Small intestine (tissue), 7 donors: ENCODE results near the gene MGAT5B. TPM values are rescaled to one million over a fixed set of nuclear protein-coding genes. Genes with fewer than 3 reads are reported as not detected.

Experiments
- DNase-seq, 2 donors: peaks; one replicate each; pipeline versions ENCODE4 v3.0.0 to v3.0.0-alpha.2; 2013
- FAIRE-seq: peaks from 2 replicates; lab custom pipeline; 2012; peaks lifted over from hg19 to GRCh38; lab: Jason Lieb, UNC
- H3K27ac ChIP-seq, 3 donors: one replicate each; pipeline ENCODE4 v1.5.1; 2013; ENCODE audit warnings: low read length in 2 of 3, mild to moderate bottlenecking in 2 of 3, control low read depth in 1 of 3, inconsistent platforms in 1 of 3, low read depth in 1 of 3, moderate library complexity in 1 of 3
- H3K27me3 ChIP-seq, 3 donors: one replicate each; pipeline ENCODE4 v1.6.1; 2013; ENCODE audit warnings: low read length in 3 of 3, inconsistent platforms in 1 of 3; ENCODE audit not compliant: control insufficient read depth in 3 of 3, insufficient read depth in 3 of 3
- H3K36me3 ChIP-seq, 3 donors: one replicate each; pipeline ENCODE4 v1.6.1; 2013; ENCODE audit warnings: low read length in 3 of 3, inconsistent platforms in 1 of 3, low read depth in 1 of 3, mild to moderate bottlenecking in 1 of 3, moderate library complexity in 1 of 3; ENCODE audit not compliant: control insufficient read depth in 3 of 3, insufficient read depth in 2 of 3
- H3K4me1 ChIP-seq, 3 donors: one replicate each; pipeline ENCODE4 v1.6.1; 2013; ENCODE audit warnings: low read length in 2 of 3, inconsistent platforms in 1 of 3, low read depth in 1 of 3, mild to moderate bottlenecking in 1 of 3, moderate library complexity in 1 of 3; ENCODE audit not compliant: control insufficient read depth in 3 of 3, insufficient read depth in 2 of 3
- H3K4me3 ChIP-seq, 3 donors: one replicate each; pipeline ENCODE4 v1.5.1; 2013; ENCODE audit warnings: low read length in 3 of 3, control low read depth in 1 of 3, inconsistent platforms in 1 of 3, low read depth in 1 of 3, mild to moderate bottlenecking in 1 of 3, moderate library complexity in 1 of 3
- H3K9me3 ChIP-seq, 2 donors: one replicate each; pipeline ENCODE4 v1.6.1; 2013; ENCODE audit warnings: low read depth in 1 of 2, low read length in 1 of 2; ENCODE audit not compliant: control insufficient read depth in 2 of 2, insufficient read depth in 1 of 2
- WGBS, 3 donors: extraction: QIAGEN DNeasy Blood & Tissue Kit; methylation state at CpG; one replicate each; pipeline ENCODE4 v1.1.7; 2013; 5-methylcytosine and 5-hydroxymethylcytosine counted together
- polyA plus RNA-seq, 4 donors: library from polyadenylated mRNA; stranded (reverse) in 3 of 4; unstranded in 1 of 4; fragments of 200-250 nt in 3 of 4; fragments of 120-200 nt in 1 of 4; gene quantifications; one replicate each; pipeline versions ENCODE4 v1.2.1 to v1.2.3, GENCODE V29; 2013
- donor health status: healthy with polysubstance abuse.
- donor health status: control.
- donor health status: control.
- donor health status: Bipolar disorder and iron deficiency.
- donor health status: healthy.

Gene MGAT5B
- polyA plus RNA-seq, 4 donors, result 0.40 TPM; not detected in 2

DNA sequence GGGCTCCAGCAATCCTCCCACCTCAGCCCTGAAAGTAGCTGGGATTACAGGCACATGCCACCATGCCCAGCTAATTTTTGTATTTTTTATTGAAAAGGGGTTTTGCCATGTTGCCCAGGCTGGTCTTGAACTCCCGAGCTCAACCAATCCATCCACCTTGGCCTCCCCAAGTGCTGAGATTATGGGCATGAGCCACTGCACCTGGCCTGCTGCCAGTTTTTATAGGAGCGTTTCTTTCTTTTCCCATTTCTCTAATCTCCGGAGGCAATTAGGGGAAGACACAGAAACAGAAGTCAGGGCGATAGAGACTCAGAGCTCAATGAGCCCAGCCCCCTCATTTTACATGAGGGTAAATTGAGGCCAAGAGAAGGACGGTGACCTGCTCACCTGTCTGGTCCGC, 10.4 kb downstream of the MGAT5B start:
- DNase-seq (no peak), FAIRE-seq (no peak)
- no peak overlapping the region for H3K27ac ChIP-seq
- peaks cover 0 to 3% of the 10 kb centered on the region in 2 donors for H3K9me3 ChIP-seq
- H3K27me3 ChIP-seq, result peaks cover 0 to 22% (median 8%) of the 10 kb centered on the region in 3 donors
- no peaks in the 10 kb centered on the region for H3K4me1 ChIP-seq
- H3K4me3 ChIP-seq, result no peak overlapping the region
- 64 to 79% (median 64%) methylated on average over 6 of the region's 6 CpGs for WGBS, 3 donors
- no peaks in the 10 kb centered on the region for H3K36me3 ChIP-seq

- no peak overlapping the region for H3K27ac ChIP-seq
- H3K4me1 ChIP-seq, result no peaks in the 10 kb centered on the region
- FAIRE-seq, result no peak
- WGBS, 3 donors, result 86 to 87% (median 87%) methylated on average over 14 of the region's 14 CpGs
- peaks cover 0 to 20% (median 8%) of the 10 kb centered on the region in 3 donors for H3K27me3 ChIP-seq
- no peak for DNase-seq
- no peak overlapping the region for H3K4me3 ChIP-seq
- H3K9me3 ChIP-seq, result peaks cover 0 to 3% of the 10 kb centered on the region in 2 donors
- H3K36me3 ChIP-seq, result no peaks in the 10 kb centered on the region
Observed at GRCh38 chr17:76879254-76879653, 11.1 kb downstream of the MGAT5B start.

DNA sequence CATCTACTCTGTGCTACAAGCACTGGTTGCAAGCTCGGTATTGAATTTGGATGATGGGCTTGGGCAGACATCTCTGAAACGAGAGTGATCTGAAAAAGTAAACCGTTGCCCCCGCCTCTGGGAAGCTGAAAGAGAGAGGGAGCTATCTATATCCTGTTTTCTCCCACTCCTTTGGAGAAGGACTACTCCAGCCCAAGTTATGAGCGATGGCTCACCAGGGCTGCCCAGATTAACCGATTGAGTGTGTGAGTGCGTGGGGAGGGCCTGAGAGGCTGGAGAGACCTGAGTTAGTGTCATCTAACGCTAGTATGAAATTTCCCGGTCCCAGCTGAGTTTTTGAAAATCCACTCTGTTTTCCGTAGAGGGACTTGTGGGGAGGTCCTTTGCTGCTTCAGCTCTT, 11.5 kb downstream of the MGAT5B start:
- no peak overlapping the region for H3K4me3 ChIP-seq
- no peak for FAIRE-seq
- peaks cover 0 to 17% (median 8%) of the 10 kb centered on the region in 3 donors for H3K27me3 ChIP-seq
- H3K36me3 ChIP-seq, result no peaks in the 10 kb centered on the region
- DNase-seq, result no peak
- H3K9me3 ChIP-seq, result peaks cover 0 to 3% of the 10 kb centered on the region in 2 donors
- H3K27ac ChIP-seq, result no peak overlapping the region
- WGBS, 3 donors, result 61 to 69% (median 61%) methylated on average over 10 of the region's 10 CpGs
- no peaks in the 10 kb centered on the region for H3K4me1 ChIP-seq

- no peak for FAIRE-seq
- Histone ChIP-seq H3K4me3 (no peak overlapping the region), H3K27me3 (peaks cover 0 to 17% (median 8%) of the 10 kb centered on the region in 3 donors), H3K36me3 (no peaks in the 10 kb centered on the region), H3K4me1 (no peaks in the 10 kb centered on the region), H3K27ac (no peak overlapping the region), H3K9me3 (peaks cover 0 to 3% of the 10 kb centered on the region in 2 donors)
- no peak for DNase-seq
- WGBS, 3 donors, result 31 to 43% (median 32%) methylated on average over 9 to 10 of the region's 10 CpGs
Observed at GRCh38 chr17:76880268-76880667, 12.1 kb downstream of the MGAT5B start.

GRCh38 chr17:76880971-76881370, 12.8 kb downstream of the MGAT5B start:
- H3K27ac ChIP-seq, result no peak overlapping the region
- FAIRE-seq (no peak), DNase-seq (no peak)
- 80 to 88% (median 84%) methylated on average over 12 of the region's 12 CpGs for WGBS, 3 donors
- H3K27me3 ChIP-seq, result peaks cover 0 to 17% (median 8%) of the 10 kb centered on the region in 3 donors
- peaks cover 0 to under 1% of the 10 kb centered on the region in 2 donors for H3K9me3 ChIP-seq
- H3K4me3 ChIP-seq, result no peak overlapping the region
- H3K4me1 ChIP-seq, result no peaks in the 10 kb centered on the region
- no peaks in the 10 kb centered on the region for H3K36me3 ChIP-seq

GRCh38 chr17:76881408-76881807, 13.2 kb downstream of the MGAT5B start:
- peaks cover 0 to 17% (median 8%) of the 10 kb centered on the region in 3 donors for H3K27me3 ChIP-seq
- H3K9me3 ChIP-seq, result no peaks in the 10 kb centered on the region
- H3K4me1 ChIP-seq, result no peaks in the 10 kb centered on the region
- no peak overlapping the region for H3K27ac ChIP-seq
- H3K36me3 ChIP-seq, result no peaks in the 10 kb centered on the region
- no peak overlapping the region for H3K4me3 ChIP-seq
- FAIRE-seq (no peak), DNase-seq (no peak)
- 73 to 86% (median 82%) methylated on average over 6 of the region's 6 CpGs for WGBS, 3 donors

- WGBS, 3 donors, result 81 to 85% (median 81%) methylated on average over 19 to 20 of the region's 20 CpGs
- Histone ChIP-seq H3K36me3 (no peaks in the 10 kb centered on the region), H3K27ac (no peak overlapping the region), H3K27me3 (peaks cover 0 to 18% (median 8%) of the 10 kb centered on the region in 3 donors), H3K4me1 (no peaks in the 10 kb centered on the region), H3K4me3 (no peak overlapping the region), H3K9me3 (no peaks in the 10 kb centered on the region)
- DNase-seq, result no peak
- FAIRE-seq, result no peak
Observed at GRCh38 chr17:76881966-76882365, 13.8 kb downstream of the MGAT5B start.

DNA sequence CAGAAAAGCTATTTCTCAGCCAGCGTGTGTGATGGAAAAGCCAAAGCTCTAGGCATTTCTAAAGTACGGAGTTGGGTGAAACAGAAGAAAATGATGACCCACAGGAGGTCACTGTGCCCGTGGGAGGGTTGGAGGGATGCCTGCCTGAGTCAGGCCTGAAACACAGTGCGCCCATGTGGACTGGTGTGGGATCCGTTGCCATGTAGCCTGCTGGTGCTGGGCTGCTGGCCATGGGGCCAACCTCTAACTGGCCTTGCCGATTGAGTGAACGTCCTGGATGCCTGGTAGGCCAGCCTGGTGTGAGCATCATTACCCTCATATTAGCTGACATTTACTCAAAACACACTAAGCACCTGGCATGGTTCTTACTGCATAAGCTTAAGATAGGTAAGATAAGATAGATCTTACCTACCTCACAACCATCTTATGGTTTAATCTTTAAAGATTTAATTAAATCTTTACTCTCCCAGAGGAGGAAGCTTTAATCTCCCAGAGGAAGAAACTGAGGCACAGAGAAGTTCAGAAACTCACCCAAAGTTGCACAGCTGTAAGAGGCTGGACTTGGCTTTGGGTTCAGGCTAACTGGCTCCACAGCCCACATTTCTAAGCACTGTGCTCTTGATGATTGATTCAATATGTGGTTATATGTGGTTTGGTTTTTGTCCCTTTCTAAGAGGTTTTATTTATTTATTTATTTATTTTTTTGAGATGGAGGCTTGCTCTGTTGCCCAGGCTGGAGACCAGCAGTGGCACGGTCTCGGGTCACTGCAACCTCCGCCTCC, 15.7 kb downstream of the MGAT5B start:
- H3K27me3 ChIP-seq, result peaks cover 0 to 19% (median 11%) of the 10 kb centered on the region in 3 donors
- DNase-seq, result no peak
- H3K4me3 ChIP-seq, result no peak overlapping the region
- no peaks in the 10 kb centered on the region for H3K36me3 ChIP-seq
- no peaks in the 10 kb centered on the region for H3K4me1 ChIP-seq
- 77 to 86% (median 81%) methylated on average over 10 of the region's 10 CpGs for WGBS, 3 donors
- H3K9me3 ChIP-seq, result no peaks in the 10 kb centered on the region
- no peak for FAIRE-seq
- H3K27ac ChIP-seq, result no peak overlapping the region
